RPMI7951 (cell line): ENCODE results near the gene RIIAD1. TPM values are rescaled to one million over a fixed set of nuclear protein-coding genes. Genes with fewer than 3 reads are reported as not detected.

Experiments
- total RNA-seq: library from RNA; depleted of rRNA; stranded (reverse); fragments of >200 nt; shearing (Covaris generic); gene quantifications from 2 replicates; pipeline ENCODE4 v1.2.3, GENCODE V29; 2014; rRNA removed

RIIAD1 gene
- total RNA-seq, 1 experiment from 2014 or later: not detected

Other genes with a start within 250 kb of the RIIAD1 start
- gene CGN, start 210.1 kb upstream of the RIIAD1 start, total RNA-seq: under 0.01 and 0.10 TPM in 2 replicates
- 2.3 and 3.8 TPM in 2 replicates for gene TUFT1, start 181.2 kb upstream of the RIIAD1 start, total RNA-seq
- gene SNX27, start 109.5 kb upstream of the RIIAD1 start, total RNA-seq: 15.4 and 19.6 TPM in 2 replicates
- gene CELF3, start 4.7 kb upstream of the RIIAD1 start, total RNA-seq: not detected in 2 replicates
- gene MRPL9, start 42.0 kb downstream of the RIIAD1 start, total RNA-seq: 101 and 156 TPM in 2 replicates
- gene TDRKH, start 69.0 kb downstream of the RIIAD1 start, total RNA-seq: 4.6 and 5.5 TPM in 2 replicates
- gene LINGO4, start 83.9 kb downstream of the RIIAD1 start, total RNA-seq: not detected in 2 replicates
- gene RORC, start 110.3 kb downstream of the RIIAD1 start, total RNA-seq: not detected in 2 replicates
- not detected in 2 replicates for gene C2CD4D, start 118.3 kb downstream of the RIIAD1 start, total RNA-seq
- not detected in 2 replicates for gene THEM5, start 132.2 kb downstream of the RIIAD1 start, total RNA-seq
- gene THEM4, start 188.0 kb downstream of the RIIAD1 start, total RNA-seq: 14.8 and 19.7 TPM in 2 replicates